ENCODE measurements around the gene CCSER1. TPM values are rescaled to one million over a fixed set of nuclear protein-coding genes. Genes with fewer than 3 reads are reported as not detected.
A peak's percentile ranks its signal among the peaks of the same experiment; 100 is the strongest.

CCSER1 gene
- total RNA-seq, 6 donors from 2014 or later, result 4.4 to 26.1 (median 13.8) TPM

- TF ChIP-seq, protein P1, sequence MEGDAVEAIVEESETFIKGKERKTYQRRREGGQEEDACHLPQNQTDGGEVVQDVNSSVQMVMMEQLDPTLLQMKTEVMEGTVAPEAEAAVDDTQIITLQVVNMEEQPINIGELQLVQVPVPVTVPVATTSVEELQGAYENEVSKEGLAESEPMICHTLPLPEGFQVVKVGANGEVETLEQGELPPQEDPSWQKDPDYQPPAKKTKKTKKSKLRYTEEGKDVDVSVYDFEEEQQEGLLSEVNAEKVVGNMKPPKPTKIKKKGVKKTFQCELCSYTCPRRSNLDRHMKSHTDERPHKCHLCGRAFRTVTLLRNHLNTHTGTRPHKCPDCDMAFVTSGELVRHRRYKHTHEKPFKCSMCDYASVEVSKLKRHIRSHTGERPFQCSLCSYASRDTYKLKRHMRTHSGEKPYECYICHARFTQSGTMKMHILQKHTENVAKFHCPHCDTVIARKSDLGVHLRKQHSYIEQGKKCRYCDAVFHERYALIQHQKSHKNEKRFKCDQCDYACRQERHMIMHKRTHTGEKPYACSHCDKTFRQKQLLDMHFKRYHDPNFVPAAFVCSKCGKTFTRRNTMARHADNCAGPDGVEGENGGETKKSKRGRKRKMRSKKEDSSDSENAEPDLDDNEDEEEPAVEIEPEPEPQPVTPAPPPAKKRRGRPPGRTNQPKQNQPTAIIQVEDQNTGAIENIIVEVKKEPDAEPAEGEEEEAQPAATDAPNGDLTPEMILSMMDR (IDR thresholded peaks at IDR 0.05), result no peak
- TF ChIP-seq POLR2AphosphoS5 (IDR thresholded peaks at IDR 0.05), result no peak
- no peak for TF ChIP-seq EP300 (IDR thresholded peaks at IDR 0.05)
- TF ChIP-seq POLR2A (IDR thresholded peaks at IDR 0.05), result no peak
- 94 to 100% methylated on average over 2 of the region's 2 CpGs for WGBS, 2 donors
- DNase-seq, result no peak
- Histone ChIP-seq H3K4me3 (no peak overlapping the region), H3K9me3 (no peaks in the 10 kb centered on the region), H3K4me1 (no peaks in the 10 kb centered on the region), H3K27me3 (no peaks in the 10 kb centered on the region), H3K27ac (no peak overlapping the region), H3K36me3 (no peaks in the 10 kb centered on the region)
- peak; percentile 16 to 35 for ATAC-seq (ENCODE audit: low FRiP score in 2 of 2)
Measured at GRCh38 chr4:90449626-90450025, 322.4 kb downstream of the CCSER1 start.

DNA sequence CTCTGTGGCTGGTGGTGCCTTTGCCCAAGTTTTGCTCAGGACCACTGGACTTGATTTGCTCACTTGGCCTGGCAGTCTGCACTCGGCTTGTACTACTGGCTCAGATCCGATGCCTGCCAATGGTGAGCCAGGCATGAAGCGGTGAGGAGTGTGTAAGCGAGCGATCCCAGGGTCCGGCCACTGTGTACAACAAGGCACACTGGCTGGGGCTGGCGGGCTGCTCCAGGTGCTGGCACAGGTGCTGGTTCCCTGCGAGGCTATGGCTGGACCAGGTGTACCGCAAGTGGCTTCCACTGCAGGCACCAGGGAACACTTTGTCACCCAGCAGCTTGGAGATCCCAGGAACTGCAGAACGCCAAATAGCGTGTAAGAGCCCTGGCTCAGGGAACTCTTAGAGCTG is 329.7 kb downstream of the CCSER1 start:
- Histone ChIP-seq H3K9me3 (peaks cover 0 to 19% (median 5%) of the 10 kb centered on the region in 4 donors), H3K4me1 (no peaks in the 10 kb centered on the region), H3K27ac (no peak overlapping the region), H3K36me3 (no peaks in the 10 kb centered on the region), H3K4me3 (no peak overlapping the region), H3K27me3 (no peaks in the 10 kb centered on the region)
- ATAC-seq (ENCODE audit: low FRiP score in 2 of 2) (no peak), DNase-seq (peak in 1 of 2 donors; percentile 59)
- WGBS, 2 donors, result 92 to 96% methylated on average over 11 of the region's 11 CpGs
- TF ChIP-seq POLR2A (IDR thresholded peaks at IDR 0.05) (no peak), POLR2AphosphoS5 (IDR thresholded peaks at IDR 0.05) (no peak), EP300 (IDR thresholded peaks at IDR 0.05) (no peak)
- TF ChIP-seq, protein P1 (IDR thresholded peaks at IDR 0.05), result no peak

DNA sequence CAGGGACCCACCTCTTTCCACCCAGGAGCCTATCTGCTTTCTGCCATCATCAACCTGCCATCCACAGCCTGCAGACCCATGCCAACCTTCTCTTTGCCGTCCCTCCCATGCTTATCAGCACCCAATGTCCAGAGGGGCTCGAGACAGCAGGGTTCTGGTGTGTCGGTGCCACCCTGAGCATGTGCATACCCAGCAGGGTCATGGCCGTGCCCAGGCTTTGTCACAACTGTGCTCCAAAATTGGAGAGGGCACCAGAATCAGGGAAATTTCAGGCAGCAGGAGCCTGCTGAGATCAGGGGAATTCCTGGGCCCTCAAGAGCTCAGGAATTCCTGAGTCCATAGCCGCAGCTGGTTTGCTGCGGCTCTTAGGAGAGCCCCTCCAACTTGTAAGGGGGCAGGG is 330.6 kb downstream of the CCSER1 start:
- no peak for TF ChIP-seq POLR2AphosphoS5 (IDR thresholded peaks at IDR 0.05)
- TF ChIP-seq, protein P1 (IDR thresholded peaks at IDR 0.05), result no peak
- no peak for TF ChIP-seq EP300 (IDR thresholded peaks at IDR 0.05)
- TF ChIP-seq POLR2A (IDR thresholded peaks at IDR 0.05), result no peak
- peaks cover 0 to 19% (median 5%) of the 10 kb centered on the region in 4 donors for H3K9me3 ChIP-seq
- no peak for DNase-seq
- no peaks in the 10 kb centered on the region for H3K27me3 ChIP-seq
- 81 to 96% methylated on average over 3 to 6 of the region's 6 CpGs for WGBS, 2 donors
- ATAC-seq (ENCODE audit: low FRiP score in 2 of 2), result no peak
- no peaks in the 10 kb centered on the region for H3K4me1 ChIP-seq
- H3K27ac ChIP-seq, result no peak overlapping the region
- H3K36me3 ChIP-seq, result no peaks in the 10 kb centered on the region
- H3K4me3 ChIP-seq, result no peak overlapping the region

DNA sequence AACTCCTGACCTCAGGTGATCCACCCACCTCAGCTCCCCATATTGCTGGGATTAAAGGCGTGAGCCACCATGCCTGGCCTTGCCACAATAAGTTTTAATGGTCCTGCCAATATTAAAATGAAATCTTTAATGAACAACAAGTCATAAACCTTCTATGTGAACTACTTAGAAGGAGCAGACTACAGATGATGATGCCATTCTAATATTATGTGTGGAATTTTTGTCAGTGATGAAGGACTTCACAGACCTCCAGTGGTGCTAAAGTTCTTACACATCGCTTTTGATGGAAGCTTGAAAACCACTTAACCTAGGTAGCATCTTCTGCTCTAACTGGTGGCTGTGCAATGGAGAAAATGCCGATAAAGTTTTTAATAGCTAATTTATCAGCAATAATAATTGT is 331.4 kb downstream of the CCSER1 start:
- DNase-seq (no peak), ATAC-seq (ENCODE audit: low FRiP score in 2 of 2) (no peak)
- TF ChIP-seq, protein P1 (IDR thresholded peaks at IDR 0.05), result no peak
- TF ChIP-seq POLR2AphosphoS5 (IDR thresholded peaks at IDR 0.05), result no peak
- no peak for TF ChIP-seq POLR2A (IDR thresholded peaks at IDR 0.05)
- TF ChIP-seq EP300 (IDR thresholded peaks at IDR 0.05), result no peak
- 87 to 89% methylated on average over 3 of the region's 3 CpGs for WGBS, 2 donors
- Histone ChIP-seq H3K36me3 (no peaks in the 10 kb centered on the region), H3K9me3 (peaks cover 0 to 19% (median 5%) of the 10 kb centered on the region in 4 donors), H3K4me3 (no peak overlapping the region), H3K27ac (no peak overlapping the region), H3K4me1 (no peaks in the 10 kb centered on the region), H3K27me3 (no peaks in the 10 kb centered on the region)

- no peaks in the 10 kb centered on the region for H3K36me3 ChIP-seq
- TF ChIP-seq, protein P1 (IDR thresholded peaks at IDR 0.05), result no peak
- DNase-seq (no peak), ATAC-seq (ENCODE audit: low FRiP score in 2 of 2) (peak in 1 of 2 donors; percentile 46)
- H3K27me3 ChIP-seq, result no peaks in the 10 kb centered on the region
- no peaks in the 10 kb centered on the region for H3K9me3 ChIP-seq
- 43 to 60% methylated on average over 1 of the region's 1 CpG for WGBS, 2 donors
- no peaks in the 10 kb centered on the region for H3K4me1 ChIP-seq
- no peak overlapping the region for H3K4me3 ChIP-seq
- H3K27ac ChIP-seq, result peak overlapping the region in 2 of 4 donors; percentile 29 to 44
Measured at GRCh38 chr4:90474484-90474883, 347.3 kb downstream of the CCSER1 start.

Data from upper lobe of left lung (tissue), 6 donors.